ENCODE measurements around the gene MORC2.

DNA sequence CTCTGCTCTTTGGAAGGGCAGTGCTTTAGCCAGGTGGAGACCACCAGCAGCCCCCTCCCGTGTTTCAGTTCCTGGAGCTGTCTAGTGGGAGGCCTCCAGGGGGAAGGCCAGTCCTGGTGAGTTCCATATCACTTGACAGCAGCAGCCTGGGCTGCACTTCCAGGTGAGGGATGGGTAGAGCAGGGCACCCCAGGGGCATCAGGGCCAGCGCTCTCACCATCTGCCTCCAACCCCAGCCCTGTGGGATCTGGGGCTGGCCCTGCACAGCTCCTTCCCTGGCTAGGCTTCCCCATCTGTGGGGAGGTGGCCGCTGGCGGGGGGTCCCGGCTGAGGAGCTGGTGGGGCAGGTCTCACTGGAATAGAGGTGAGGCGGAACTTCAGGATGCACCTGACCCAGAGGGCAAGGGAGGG, 60.5 kb downstream of the MORC2 start:
- no peak for TF ChIP-seq POLR2AphosphoS5 (IDR thresholded peaks at IDR 0.05; ENCODE audit: borderline replicate concordance, low read depth, low read length)
- TF ChIP-seq EZH2 (IDR thresholded peaks at IDR 0.05): no peak
- TF ChIP-seq FOXP2 (optimal IDR thresholded peaks at IDR 0.05; ENCODE audit: control extremely low read depth, extremely low read length, insufficient read depth): no peak

Measured in SK-N-MC (cell line).